Thoracic aorta (tissue), 2 donors: ENCODE results near the gene TCF7L2. TPM values are rescaled to one million over a fixed set of nuclear protein-coding genes. Genes with fewer than 3 reads are reported as not detected.
A peak's percentile ranks its signal among the peaks of the same experiment; 100 is the strongest.

ENCODE experiments used
- ATAC-seq: fragments of 150-250 bp; one replicate; pipeline ENCODE4 v1.8.0; 2017; ENCODE audit warnings: low read depth; ENCODE audit not compliant: insufficient number of reproducible peaks, low FRiP score
- DNase-seq: peaks from one replicate; pipeline ENCODE4 v3.0.0-alpha.2; 2020; ENCODE audit warnings: low spot score
- H3K27ac ChIP-seq, 2 donors: fragments of 200-600 bp; sonication (generic); 1 replicate in 1 of 2; 2 replicates in 1 of 2; pipeline ENCODE4 v1.5.1; 2016; ENCODE audit warnings: mild to moderate bottlenecking in 2 of 2, moderate library complexity in 2 of 2
- H3K27me3 ChIP-seq: fragments of 200-600 bp; sonication (generic); replicated peaks from 2 replicates; pipeline ENCODE4 v1.6.0; 2016; ENCODE audit warnings: mild to moderate bottlenecking; ENCODE audit not compliant: insufficient read depth
- H3K36me3 ChIP-seq: fragments of 200-600 bp; sonication (generic); one replicate; pipeline ENCODE4 v1.5.1; 2016
- H3K4me1 ChIP-seq, 2 donors: fragments of 200-600 bp; sonication (generic); 1 replicate in 1 of 2; 2 replicates in 1 of 2; pipeline versions ENCODE4 v1.5.1 to v1.6.0; 2016; ENCODE audit warnings: low read depth in 2 of 2, mild to moderate bottlenecking in 1 of 2; ENCODE audit not compliant: control insufficient read depth in 1 of 2
- H3K4me3 ChIP-seq: fragments of 200-600 bp; sonication (generic); 2 replicates; pipeline ENCODE4 v1.5.1; 2016; ENCODE audit warnings: mild to moderate bottlenecking
- H3K9me3 ChIP-seq: fragments of 200-600 bp; sonication (generic); 2 replicates; pipeline ENCODE4 v1.5.1; 2016
- CTCF ChIP-seq: fragments of 200-600 bp; sonication (generic); IDR thresholded peaks from one replicate; pipeline ENCODE4 v1.5.1; 2019; ENCODE audit warnings: antibody characterized with exemption
- total RNA-seq, 2 donors: library from RNA; depleted of rRNA; stranded (reverse); fragments of >200 nt; gene quantifications; one replicate each; pipeline versions ENCODE4 v1.1.0 to v1.2.3, GENCODE V29; 2016

TCF7L2 gene
- total RNA-seq, 2 donors from 2014 or later: 21.4 to 50.5 TPM

GRCh38 chr10:113022265-113022664 is 72.2 kb downstream of the TCF7L2 start:
- ATAC-seq (no peak), DNase-seq (no peak)
- H3K27me3 ChIP-seq: no peaks in the 10 kb centered on the region
- H3K4me3 ChIP-seq: peak overlapping the region; percentile 24
- H3K36me3 ChIP-seq: no peaks in the 10 kb centered on the region
- peak overlapping the region; percentile 36 to 59 for H3K27ac ChIP-seq
- no peak for TF ChIP-seq CTCF
- peaks cover 29 to 69% of the 10 kb centered on the region in 2 donors for H3K4me1 ChIP-seq
- no peaks in the 10 kb centered on the region for H3K9me3 ChIP-seq

- H3K36me3 ChIP-seq: no peaks in the 10 kb centered on the region
- no peak for TF ChIP-seq CTCF
- no peak overlapping the region for H3K27ac ChIP-seq
- H3K4me1 ChIP-seq: peaks cover 37 to 70% of the 10 kb centered on the region in 2 donors
- no peaks in the 10 kb centered on the region for H3K27me3 ChIP-seq
- no peak for ATAC-seq
- no peak for DNase-seq
- H3K4me3 ChIP-seq: no peak overlapping the region
- no peaks in the 10 kb centered on the region for H3K9me3 ChIP-seq
Measured at GRCh38 chr10:113023017-113023416, 73.0 kb downstream of the TCF7L2 start.

DNA sequence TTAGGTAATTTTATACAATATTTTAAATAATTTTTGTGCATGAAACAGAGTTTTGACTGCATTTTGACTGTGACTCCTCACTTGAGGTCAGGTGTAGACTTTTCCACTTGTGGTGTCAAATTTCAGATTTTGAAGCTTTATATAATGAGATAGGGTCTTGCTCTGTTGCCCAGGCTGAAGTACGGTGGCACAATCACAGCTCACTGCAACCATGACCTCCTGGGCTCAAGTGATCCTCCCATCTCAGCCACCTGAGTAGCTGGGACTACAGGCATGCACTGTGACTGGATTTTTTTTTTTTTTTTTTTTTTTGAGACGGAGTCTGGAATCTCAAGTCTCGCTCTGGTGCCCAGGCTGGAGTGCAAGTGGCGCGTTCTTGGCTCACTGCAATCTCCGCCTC is 74.9 kb downstream of the TCF7L2 start:
- Histone ChIP-seq H3K27me3 (no peaks in the 10 kb centered on the region), H3K4me1 (peaks cover 52 to 73% of the 10 kb centered on the region in 2 donors)
- ATAC-seq: no peak

DNA sequence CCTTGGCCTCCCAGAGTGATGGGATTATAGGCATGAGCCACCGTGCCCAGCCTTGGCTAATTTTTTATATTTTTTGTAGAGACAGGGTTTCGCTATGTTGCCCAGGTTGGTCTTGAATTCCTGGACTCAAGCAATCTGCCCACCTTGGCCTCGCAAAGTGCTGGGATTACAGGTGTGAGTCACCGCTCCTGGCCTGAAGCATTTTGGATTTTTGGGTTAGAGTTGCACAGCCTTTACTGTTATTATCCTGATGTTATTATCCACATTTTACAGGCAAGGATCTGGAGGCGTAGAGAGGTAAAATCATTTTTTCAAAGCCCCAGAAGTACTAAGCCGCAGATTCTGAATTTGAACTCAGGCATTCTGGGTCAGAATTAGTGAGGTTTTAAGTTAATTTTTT is 75.4 kb downstream of the TCF7L2 start:
- Histone ChIP-seq H3K27me3 (no peaks in the 10 kb centered on the region), H3K36me3 (no peaks in the 10 kb centered on the region), H3K4me1 (peaks cover 46 to 73% of the 10 kb centered on the region in 2 donors), H3K9me3 (no peaks in the 10 kb centered on the region), H3K27ac (peak overlapping the region in 1 of 2 donors; percentile 81), H3K4me3 (no peak overlapping the region)
- ATAC-seq (no peak), DNase-seq (no peak)
- no peak for TF ChIP-seq CTCF

More for the DNA sequence above, 74.9 kb downstream of the TCF7L2 start:
- Histone ChIP-seq H3K27ac (no peak overlapping the region), H3K36me3 (no peaks in the 10 kb centered on the region), H3K9me3 (no peaks in the 10 kb centered on the region), H3K4me3 (no peak overlapping the region)
- TF ChIP-seq CTCF: no peak
- no peak for DNase-seq

DNA sequence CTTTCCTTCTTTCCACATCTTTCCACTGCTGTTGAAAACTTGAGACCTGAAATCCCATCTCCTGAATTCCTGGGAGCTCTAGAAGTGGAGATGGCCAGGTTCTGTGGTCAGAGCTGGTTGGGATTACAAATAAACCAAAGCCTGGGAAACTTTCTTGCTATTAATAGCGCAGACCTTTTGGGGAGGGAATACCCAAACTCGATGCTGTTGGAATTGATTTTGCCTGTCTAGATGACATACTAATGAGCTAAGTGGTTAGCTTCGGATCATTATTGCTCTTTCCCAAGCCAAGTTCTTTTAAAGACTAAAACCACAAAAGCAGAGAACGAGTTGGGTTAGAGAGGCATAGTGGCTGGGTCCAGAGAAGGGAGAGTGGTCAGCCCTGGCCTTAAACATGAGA is 76.6 kb downstream of the TCF7L2 start:
- H3K27me3 ChIP-seq: no peaks in the 10 kb centered on the region
- H3K4me1 ChIP-seq: peaks cover 41 to 73% of the 10 kb centered on the region in 2 donors
- peak overlapping the region; percentile 81 to 83 for H3K27ac ChIP-seq
- H3K36me3 ChIP-seq: no peaks in the 10 kb centered on the region
- no peak overlapping the region for H3K4me3 ChIP-seq
- H3K9me3 ChIP-seq: no peaks in the 10 kb centered on the region
- TF ChIP-seq CTCF: no peak
- no peak for ATAC-seq
- no peak for DNase-seq
